OCI-LY3 (cell line): Measurements from ENCODE around the gene GNAI1.
"Not testable (repeated sequence)": the region's sequence is repeated elsewhere in the genome, so short reads cannot be mapped to it uniquely, and the experiment has no call there.

Experiments used
- H2AFZ ChIP-seq: fragments of 200-600, 300-600 bp; shearing (Covaris generic); 2 replicates; pipeline ENCODE4 v1.6.0; 2014; ENCODE audit warnings: antibody characterized with exemption, low read depth, low read length
- H3K27ac ChIP-seq: fragments of 200-600, 300-600 bp; sonication (generic); 2 replicates; pipeline ENCODE4 v1.5.1; 2014; ENCODE audit warnings: mild to moderate bottlenecking, low read length, moderate library complexity, mixed read lengths
- H3K27me3 ChIP-seq: fragments of 200-600, 300-600 bp; sonication (generic); 2 replicates; pipeline ENCODE4 v1.6.1; 2014; ENCODE audit warnings: low read depth, low read length, mixed read lengths
- H3K36me3 ChIP-seq: fragments of 200-600, 300-600 bp; sonication (generic); replicated peaks from 2 replicates; pipeline ENCODE3; 2014; ENCODE audit warnings: low read depth, low read length, mixed read lengths
- H3K4me1 ChIP-seq: fragments of 300-600, 200-600 bp; sonication (generic); 2 replicates; pipeline ENCODE4 v1.6.1; 2014; ENCODE audit warnings: low read length, mixed read lengths
- H3K4me2 ChIP-seq: fragments of 200-600, 300-600 bp; sonication (generic); 2 replicates; pipeline ENCODE4 v1.6.1; 2014; ENCODE audit warnings: low read length, mixed read lengths
- H3K4me3 ChIP-seq: fragments of 300-600, 200-600 bp; sonication (generic); 2 replicates; pipeline ENCODE4 v1.5.1; 2014; ENCODE audit warnings: antibody characterized with exemption, mild to moderate bottlenecking, low read length, moderate library complexity
- H3K79me2 ChIP-seq: fragments of 300-600, 200-600 bp; shearing (Covaris generic); 2 replicates; pipeline ENCODE4 v1.6.1; 2014; ENCODE audit warnings: mild to moderate bottlenecking, low read length, mixed read lengths
- H3K9ac ChIP-seq: fragments of 300-600, 200-600 bp; shearing (Covaris generic); 2 replicates; pipeline ENCODE4 v1.6.0; 2014; ENCODE audit warnings: mild to moderate bottlenecking, low read length, moderate library complexity
- H3K9me3 ChIP-seq: fragments of 200-600, 300-600 bp; shearing (Covaris generic); 2 replicates; pipeline ENCODE4 v1.6.1; 2014; ENCODE audit warnings: low read length, mixed read lengths; ENCODE audit not compliant: insufficient read depth
- H4K20me1 ChIP-seq: fragments of 200-600, 300-600 bp; sonication (generic); 2 replicates; pipeline ENCODE4 v1.6.1; 2016; ENCODE audit warnings: low read length, mixed read lengths; ENCODE audit not compliant: insufficient read depth
- CTCF ChIP-seq: fragments of 200-600, 300-600 bp; sonication (generic); IDR thresholded peaks from 2 replicates; pipeline ENCODE4 v1.5.1; 2014; ENCODE audit warnings: antibody characterized with exemption, low read length, low read depth
- EZH2phosphoT487 ChIP-seq: fragments of 200-600 bp; shearing (Covaris generic); IDR thresholded peaks from 2 replicates; pipeline ENCODE4 v1.6.1; 2018; ENCODE audit warnings: antibody characterized with exemption, mixed run types, low read depth

The GNAI1 gene

GRCh38 chr7:80154656-80155333, 20.2 kb downstream of the GNAI1 start:
- Histone ChIP-seq H3K4me1 (no peaks in the 10 kb centered on the region), H3K79me2 (no peaks in the 10 kb centered on the region), H3K27ac (no peak overlapping the region), H2AFZ (no peak overlapping the region), H3K27me3 (no peaks in the 10 kb centered on the region), H3K4me2 (no peak overlapping the region), H3K9ac (no peak overlapping the region), H3K9me3 (no peaks in the 10 kb centered on the region), H3K36me3 (no peaks in the 10 kb centered on the region), H3K4me3 (no peak overlapping the region), H4K20me1 (no peaks in the 10 kb centered on the region)
- TF ChIP-seq CTCF (no peak), EZH2phosphoT487 (no peak)

- Histone ChIP-seq H3K79me2 (no peaks in the 10 kb centered on the region), H3K9ac (no peak overlapping the region), H3K27ac (no peak overlapping the region), H4K20me1 (no peaks in the 10 kb centered on the region), H3K9me3 (no peaks in the 10 kb centered on the region), H2AFZ (no peak overlapping the region), H3K36me3 (no peaks in the 10 kb centered on the region), H3K27me3 (no peaks in the 10 kb centered on the region), H3K4me1 (no peaks in the 10 kb centered on the region), H3K4me2 (no peak overlapping the region), H3K4me3 (no peak overlapping the region)
- no peak for TF ChIP-seq CTCF
- no peak for TF ChIP-seq EZH2phosphoT487
Measured at GRCh38 chr7:80155374-80155773, 20.7 kb downstream of the GNAI1 start.

- H3K9me3 ChIP-seq, H3K27me3 ChIP-seq, H4K20me1 ChIP-seq, H3K9ac ChIP-seq, H3K27ac ChIP-seq, H2AFZ ChIP-seq, H3K36me3 ChIP-seq, H3K4me1 ChIP-seq, H3K79me2 ChIP-seq, H3K4me2 ChIP-seq, H3K4me3 ChIP-seq: not testable (repeated sequence)
Measured at GRCh38 chr7:80157770-80158169, 23.1 kb downstream of the GNAI1 start.

GRCh38 chr7:80159802-80160201, 25.2 kb downstream of the GNAI1 start:
- Histone ChIP-seq H3K27me3 (no peaks in the 10 kb centered on the region), H3K9me3 (no peaks in the 10 kb centered on the region), H3K36me3 (no peaks in the 10 kb centered on the region), H3K4me1 (no peaks in the 10 kb centered on the region), H3K4me3 (no peak overlapping the region), H4K20me1 (no peaks in the 10 kb centered on the region), H3K9ac (no peak overlapping the region), H3K79me2 (no peaks in the 10 kb centered on the region), H2AFZ (no peak overlapping the region), H3K4me2 (no peak overlapping the region), H3K27ac (no peak overlapping the region)
- TF ChIP-seq EZH2phosphoT487 = no peak
- TF ChIP-seq CTCF = no peak

GRCh38 chr7:80161466-80161865, 26.8 kb downstream of the GNAI1 start:
- H3K4me1 ChIP-seq = no peaks in the 10 kb centered on the region
- no peak overlapping the region for H3K9ac ChIP-seq
- no peaks in the 10 kb centered on the region for H4K20me1 ChIP-seq
- H2AFZ ChIP-seq = no peak overlapping the region
- TF ChIP-seq EZH2phosphoT487 (no peak), CTCF (no peak)
- no peak overlapping the region for H3K4me2 ChIP-seq
- H3K27me3 ChIP-seq = no peaks in the 10 kb centered on the region
- no peaks in the 10 kb centered on the region for H3K9me3 ChIP-seq
- no peaks in the 10 kb centered on the region for H3K79me2 ChIP-seq
- H3K4me3 ChIP-seq = no peak overlapping the region
- no peak overlapping the region for H3K27ac ChIP-seq
- no peaks in the 10 kb centered on the region for H3K36me3 ChIP-seq
